Fibroblast of pulmonary artery (primary cell): ENCODE results near the gene UBE2R2.
A peak's percentile ranks its signal among the peaks of the same experiment; 100 is the strongest.
"Not testable (repeated sequence)": the region's sequence is repeated elsewhere in the genome, so short reads cannot be mapped to it uniquely, and the experiment has no call there.

Experiments
- DNase-seq: peaks from one replicate; pipeline ENCODE4 v3.0.0-alpha.2; 2010; ENCODE audit warnings: low read depth
- H3K4me3 ChIP-seq: replicated peaks from 2 replicates; pipeline ENCODE4 v1.5.1; 2011; ENCODE audit warnings: low read depth, mild to moderate bottlenecking, control low read depth, low read length, moderate library complexity
- CTCF ChIP-seq: IDR thresholded peaks from 2 replicates; pipeline ENCODE4 v1.5.1; 2011; ENCODE audit warnings: mild to moderate bottlenecking, control low read depth, low read length, inconsistent platforms; ENCODE audit errors: missing control alignments

Gene UBE2R2, protein sequence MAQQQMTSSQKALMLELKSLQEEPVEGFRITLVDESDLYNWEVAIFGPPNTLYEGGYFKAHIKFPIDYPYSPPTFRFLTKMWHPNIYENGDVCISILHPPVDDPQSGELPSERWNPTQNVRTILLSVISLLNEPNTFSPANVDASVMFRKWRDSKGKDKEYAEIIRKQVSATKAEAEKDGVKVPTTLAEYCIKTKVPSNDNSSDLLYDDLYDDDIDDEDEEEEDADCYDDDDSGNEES

GRCh38 chr9:33816327-33817252, at the start of gene UBE2R2:
TSS of gene UBE2R2 (plus strand) at chr9:33817160. CDS start at chr9:33817758, 598 bp downstream.
- peak within 1 kb of the TSS; percentile 90 for H3K4me3 ChIP-seq
- TF ChIP-seq CTCF: no peak
- peak; percentile 93 for DNase-seq

DNA sequence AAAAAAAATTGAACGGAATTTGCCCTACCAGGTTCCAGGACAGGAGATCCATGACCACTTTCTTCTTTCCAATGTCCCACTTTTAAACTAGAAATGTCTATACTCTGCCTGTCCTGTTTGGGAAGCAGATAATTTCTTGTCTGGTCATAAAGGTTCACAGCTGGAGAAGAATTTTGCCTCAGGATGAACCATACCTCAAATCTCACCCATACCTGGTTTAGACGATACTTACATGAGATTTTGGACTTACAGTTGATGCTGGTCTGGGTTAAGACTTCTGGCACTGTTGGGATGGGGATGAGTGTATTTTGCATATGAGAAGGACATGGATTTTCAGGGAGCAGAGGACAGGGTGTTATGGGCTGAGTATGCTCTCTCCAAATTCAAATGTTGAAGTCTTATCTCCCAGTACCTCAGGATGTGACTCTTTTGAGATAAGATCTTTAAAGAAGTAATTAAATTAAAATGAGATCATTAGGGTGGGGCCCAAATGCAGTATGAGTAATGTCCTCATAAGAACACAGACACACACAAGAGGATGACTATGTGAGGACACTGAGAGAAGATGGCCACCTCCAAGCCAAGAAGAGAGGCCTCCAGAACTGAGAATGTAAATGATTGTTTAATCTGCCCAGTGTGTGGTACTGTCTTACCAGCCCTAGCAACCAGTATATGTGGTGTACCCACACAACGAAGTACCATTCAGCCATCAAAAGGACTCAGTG, 46.6 kb upstream of the UBE2R2 start:
- peak; percentile 26 for DNase-seq
- not testable (repeated sequence) for H3K4me3 ChIP-seq

DNA sequence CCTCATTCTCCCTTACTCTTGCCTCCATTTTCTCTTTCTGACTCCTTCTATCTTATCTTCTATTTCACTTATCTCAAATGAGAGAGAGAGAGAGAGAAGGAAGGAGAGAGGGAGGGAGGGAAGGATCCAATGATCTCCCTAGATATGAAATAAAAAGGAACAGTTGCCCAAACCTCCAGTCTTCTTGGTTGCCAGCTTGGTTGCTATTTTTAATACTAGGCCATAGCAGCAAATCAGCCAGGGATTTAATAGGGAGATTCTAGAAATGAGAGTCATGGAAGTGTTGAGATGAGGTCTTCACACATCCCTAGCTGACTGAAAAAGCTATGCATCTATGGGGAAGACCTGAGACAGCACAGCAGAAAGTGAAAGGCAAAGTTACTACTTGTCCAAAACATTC, 43.8 kb upstream of the UBE2R2 start:
- not testable (repeated sequence) for DNase-seq, H3K4me3 ChIP-seq

DNA sequence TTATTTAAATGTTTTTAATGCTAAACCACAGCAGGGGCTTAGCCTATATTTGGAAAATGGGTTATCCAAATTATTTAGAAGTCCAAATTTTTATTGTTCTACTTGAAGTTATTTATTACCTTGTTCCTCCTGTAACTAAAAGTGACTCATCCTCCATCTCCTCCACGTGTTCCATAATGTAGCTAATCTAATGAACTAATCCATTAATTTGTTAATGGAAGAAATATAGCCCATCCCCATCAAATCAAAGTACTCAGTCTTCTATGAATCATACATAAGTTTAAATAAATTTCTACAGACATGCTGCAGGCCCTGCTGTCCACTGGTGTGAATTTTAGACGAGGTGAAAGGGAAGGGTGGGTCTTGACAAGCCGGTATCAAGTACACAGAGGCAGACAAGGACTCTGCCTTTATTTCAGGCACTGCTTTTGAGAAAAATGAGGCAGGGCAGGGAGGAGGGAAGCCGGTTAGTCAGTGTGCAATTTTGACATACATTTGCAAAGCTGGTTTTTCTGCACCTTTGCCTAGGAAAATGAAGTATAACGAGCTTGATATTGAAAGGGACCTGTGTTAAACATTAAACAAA, 42.8 kb upstream of the UBE2R2 start:
- not testable (repeated sequence) for H3K4me3 ChIP-seq, DNase-seq

DNA sequence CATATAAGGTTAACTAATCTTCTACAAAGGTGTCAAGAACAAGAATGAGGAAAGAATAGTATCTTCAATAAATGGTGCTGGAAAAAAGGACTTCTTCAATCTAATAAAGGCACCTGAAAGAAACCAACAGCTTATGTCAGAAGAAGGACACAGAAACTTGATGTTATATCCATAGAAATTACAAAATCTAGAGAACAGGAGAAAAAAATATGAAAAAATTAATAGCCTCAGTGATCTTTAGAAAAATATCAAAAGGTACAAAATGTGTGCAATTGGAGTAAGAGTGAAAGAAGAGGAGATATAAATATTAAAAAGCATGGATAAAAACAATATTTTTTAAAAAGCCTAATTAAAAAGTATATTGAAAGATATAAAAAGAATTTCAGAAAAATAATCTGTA, 40.4 kb upstream of the UBE2R2 start:
- H3K4me3 ChIP-seq: no peak overlapping the region
- DNase-seq: no peak
- TF ChIP-seq CTCF: no peak

- peak; percentile 76 for DNase-seq
- H3K4me3 ChIP-seq: no peak overlapping the region
- TF ChIP-seq CTCF: peak; percentile 91
Measured at GRCh38 chr9:33778700-33779351, 38.1 kb upstream of the UBE2R2 start.

- no peak for DNase-seq
- no peak for TF ChIP-seq CTCF
- no peak overlapping the region for H3K4me3 ChIP-seq
Measured at GRCh38 chr9:33780276-33780675, 36.7 kb upstream of the UBE2R2 start.

GRCh38 chr9:33781736-33782135, 35.2 kb upstream of the UBE2R2 start:
- H3K4me3 ChIP-seq: no peak overlapping the region
- DNase-seq: no peak
- no peak for TF ChIP-seq CTCF
